IMR-90 (cell line): ENCODE data around the gene NHSL2. TPM values are rescaled to one million over a fixed set of nuclear protein-coding genes. Genes with fewer than 3 reads are reported as not detected.

Experiments used
- ATAC-seq: fragments of 200-7000 bp; cut with Tn5 transposase; 2 replicates; pipeline ENCODE4 v1.9.1; 2020; ENCODE audit warnings: low read depth, mild to moderate bottlenecking, moderate library complexity
- BruUV-seq: library from RNA; stranded (reverse); fragments of 400-500 nt; replicated peaks from 2 replicates; lab custom pipeline; 2021; lab: Mats Ljungman, UMichigan
- CTCF ChIA-PET: fragments of 300-600 bp; formaldehyde crosslinking; extraction: SDS; loops from one replicate; lab custom pipeline; 2021; ENCODE audit warnings: antibody characterized with exemption; lab: Yijun Ruan, JAX
- POLR2A ChIA-PET: fragments of 300-600 bp; sonication (Branson Sonifier 250); formaldehyde crosslinking; loops from one replicate; lab custom pipeline; 2022; ENCODE audit warnings: antibody characterized with exemption; ENCODE audit not compliant: unreplicated experiment; lab: Charles Lee
- DNase-seq: peaks from one replicate; pipeline ENCODE4 v3.0.0; 2013
- H2AFZ ChIP-seq: replicated peaks from 2 replicates; pipeline ENCODE3; 2013; ENCODE audit warnings: low read length, mild to moderate bottlenecking; ENCODE audit not compliant: poor library complexity
- H2AK5ac ChIP-seq: 2 replicates; pipeline ENCODE4 v1.6.1; 2013; ENCODE audit warnings: low read depth, low read length, inconsistent platforms
- H2AK9ac ChIP-seq: replicated peaks from 2 replicates; pipeline ENCODE3; 2013; ENCODE audit warnings: mild to moderate bottlenecking, low read depth, low read length, moderate library complexity; ENCODE audit not compliant: poor library complexity
- H2BK120ac ChIP-seq: 2 replicates; pipeline ENCODE4 v1.6.1; 2013; ENCODE audit warnings: low read depth, low read length, inconsistent platforms
- H2BK15ac ChIP-seq: 3 replicates; pipeline ENCODE4 v1.6.1; 2013; ENCODE audit warnings: low read depth, low read length, inconsistent platforms
- H2BK20ac ChIP-seq: 2 replicates; pipeline ENCODE4 v1.6.1; 2013; ENCODE audit warnings: low read depth, mild to moderate bottlenecking, inconsistent platforms, low read length, moderate library complexity
- H2BK5ac ChIP-seq: 2 replicates; pipeline ENCODE4 v1.6.1; 2013; ENCODE audit warnings: mild to moderate bottlenecking, low read depth, low read length, inconsistent platforms; ENCODE audit not compliant: poor library complexity, severe bottlenecking
- H3K14ac ChIP-seq: replicated peaks from 2 replicates; pipeline ENCODE4 v1.6.1; 2013; ENCODE audit warnings: low read depth, low read length, inconsistent platforms
- H3K18ac ChIP-seq: 2 replicates; pipeline ENCODE4 v1.6.1; 2013; ENCODE audit warnings: low read depth, low read length, control low read depth
- H3K23ac ChIP-seq: 2 replicates; pipeline ENCODE4 v1.6.1; 2013; ENCODE audit warnings: low read depth, low read length, inconsistent platforms
- H3K27ac ChIP-seq: 2 replicates; pipeline ENCODE4 v1.5.1; 2013; ENCODE audit warnings: mild to moderate bottlenecking, control low read depth, low read length; ENCODE audit not compliant: insufficient read depth
- H3K27me3 ChIP-seq: 2 replicates; pipeline ENCODE4 v1.6.1; 2013; ENCODE audit warnings: low read length; ENCODE audit not compliant: control insufficient read depth, insufficient read depth
- H3K36me3 ChIP-seq: 2 replicates; pipeline ENCODE4 v1.6.1; 2013; ENCODE audit warnings: low read length, mixed read lengths; ENCODE audit not compliant: control insufficient read depth, insufficient read depth
- H3K4ac ChIP-seq: 2 replicates; pipeline ENCODE4 v1.6.1; 2013; ENCODE audit warnings: low read depth, low read length, inconsistent platforms
- H3K4me1 ChIP-seq: 2 replicates; pipeline ENCODE4 v1.6.1; 2013; ENCODE audit warnings: low read length, mixed read lengths; ENCODE audit not compliant: control insufficient read depth, insufficient read depth
- H3K4me2 ChIP-seq: 2 replicates; pipeline ENCODE4 v1.6.1; 2013; ENCODE audit warnings: low read depth, mild to moderate bottlenecking, control low read depth, low read length, moderate library complexity
- H3K4me3 ChIP-seq: 2 replicates; pipeline ENCODE4 v1.5.1; 2013; ENCODE audit warnings: low read depth, mild to moderate bottlenecking, control low read depth, low read length, moderate library complexity; ENCODE audit not compliant: insufficient read depth
- H3K56ac ChIP-seq: 2 replicates; pipeline ENCODE4 v1.6.1; 2013; ENCODE audit warnings: low read length, inconsistent platforms; ENCODE audit not compliant: insufficient read depth; ENCODE audit errors: extremely low read depth
- H3K79me1 ChIP-seq, 2 experiments: 2 replicates each; pipeline ENCODE4 v1.6.1; 2013; ENCODE audit warnings: low read length in 2 of 2, inconsistent platforms in 1 of 2, low read depth in 1 of 2
- H3K9ac ChIP-seq: 2 replicates; pipeline ENCODE4 v1.6.1; 2013; ENCODE audit warnings: low read depth, low read length, control low read depth
- H3K9me1 ChIP-seq: 2 replicates; pipeline ENCODE4 v1.6.1; 2013; ENCODE audit warnings: low read length, inconsistent platforms; ENCODE audit not compliant: insufficient read depth
- H3K9me3 ChIP-seq: 2 replicates; pipeline ENCODE4 v1.6.1; 2013; ENCODE audit warnings: low read length; ENCODE audit not compliant: control insufficient read depth, insufficient read depth
- H4K20me1 ChIP-seq: 2 replicates; pipeline ENCODE4 v1.6.1; 2013; ENCODE audit warnings: low read length, inconsistent platforms; ENCODE audit not compliant: insufficient read depth
- H4K5ac ChIP-seq: 2 replicates; pipeline ENCODE4 v1.6.1; 2013; ENCODE audit warnings: mild to moderate bottlenecking, low read depth, low read length, control low read depth
- H4K8ac ChIP-seq, 2 experiments: 2 replicates each; pipeline ENCODE4 v1.6.1; 2013; ENCODE audit warnings: low read depth in 2 of 2, low read length in 2 of 2, control low read depth in 1 of 2, inconsistent platforms in 1 of 2
- H4K91ac ChIP-seq: 2 replicates; pipeline ENCODE4 v1.6.1; 2013; ENCODE audit warnings: low read depth, low read length, inconsistent platforms; ENCODE audit not compliant: insufficient read depth
- BHLHE40 ChIP-seq: fragments of 150-350 bp; IDR thresholded peaks from 2 replicates; pipeline ENCODE4 v1.6.1; 2016; ENCODE audit warnings: mild to moderate bottlenecking, low read depth, low read length
- ELK1 ChIP-seq: fragments of 150-350 bp; IDR thresholded peaks from 2 replicates; pipeline ENCODE4 v1.6.1; 2016; ENCODE audit warnings: low read depth, mild to moderate bottlenecking, low read length, moderate library complexity, borderline replicate concordance
- FOS ChIP-seq: fragments of 150-350 bp; IDR thresholded peaks from 2 replicates; pipeline ENCODE4 v1.6.1; 2016; ENCODE audit warnings: low read depth, low read length
- MAFK ChIP-seq: IDR thresholded peaks from 2 replicates; pipeline ENCODE4 v1.6.1; 2012; ENCODE audit warnings: low read depth, low read length, improper control_type of control experiment
- MAZ ChIP-seq: IDR thresholded peaks from 2 replicates; pipeline ENCODE4 v1.6.1; 2012; ENCODE audit warnings: low read depth, mild to moderate bottlenecking, low read length, improper control_type of control experiment, moderate library complexity, borderline replicate concordance
- MXI1 ChIP-seq: IDR thresholded peaks from 2 replicates; pipeline ENCODE4 v1.6.1; 2012; ENCODE audit warnings: low read depth, mild to moderate bottlenecking, low read length, moderate library complexity, borderline replicate concordance
- NFE2L2 ChIP-seq: fragments of 150-350 bp; IDR thresholded peaks from 2 replicates; pipeline ENCODE4 v1.6.1; 2016; ENCODE audit warnings: low read depth, mild to moderate bottlenecking, low read length
- RAD21 ChIP-seq: IDR thresholded peaks from 2 replicates; pipeline ENCODE4 v1.6.1; 2012; ENCODE audit warnings: low read length, improper control_type of control experiment
- RCOR1 ChIP-seq: IDR thresholded peaks from 2 replicates; pipeline ENCODE4 v1.6.1; 2012; ENCODE audit warnings: mild to moderate bottlenecking, low read length, improper control_type of control experiment; ENCODE audit not compliant: insufficient replicate concordance
- RFX5 ChIP-seq: IDR thresholded peaks from 2 replicates; pipeline ENCODE4 v1.8.0; 2012; ENCODE audit warnings: low read depth, mild to moderate bottlenecking, low read length, moderate library complexity
- SMC3 ChIP-seq: fragments of 150-350 bp; IDR thresholded peaks from 2 replicates; pipeline ENCODE4 v1.6.1; 2016; ENCODE audit warnings: low read depth, mild to moderate bottlenecking, antibody characterized with exemption, low read length, moderate library complexity
- USF2 ChIP-seq: fragments of 150-350 bp; IDR thresholded peaks from 2 replicates; pipeline ENCODE4 v1.6.1; 2017; ENCODE audit warnings: mild to moderate bottlenecking, antibody characterized with exemption, low read length, low read depth
- WGBS, 2 experiments: methylation state at CpG; one replicate each; pipeline versions ENCODE4 v1.1.5 to v1.1.7; 2013; ENCODE audit warnings: missing lambda C conversion rate in 2 of 2; ENCODE audit not compliant: insufficient read length in 1 of 2; ENCODE audit errors: extremely low coverage in 2 of 2; 5-methylcytosine and 5-hydroxymethylcytosine counted together
- dilution Hi-C: fragments of 300-500 bp; cut with HindIII; formaldehyde crosslinking; loops from one replicate; pipeline ENCODE4 v1.14.3; 2018; ENCODE audit warnings: low sequenced_read_pairs; ENCODE audit not compliant: unreplicated experiment
- in situ Hi-C: fragments of 300-500 bp; cut with MboI; formaldehyde crosslinking; loops from 3 replicates; pipeline ENCODE4 v1.14.3; 2019; ENCODE audit warnings: low sequenced_read_pairs, inconsistent platforms, mixed read lengths
- intact Hi-C: fragments of 100-400 bp; cut with micrococcal nuclease; formaldehyde crosslinking; loops from 2 replicates; pipeline ENCODE4 v1.10.0; 2022
- polyA plus RNA-seq, 3 experiments: library from polyadenylated mRNA; depleted of rRNA; stranded (reverse); fragments of >200 nt; gene quantifications; 2 replicates each; pipeline ENCODE4 v1.2.3, GENCODE V29; 2012; ENCODE audit warnings: low replicate concordance in 1 of 3
- total RNA-seq: library from RNA; depleted of rRNA; stranded (reverse); fragments of >200 nt; gene quantifications from 2 replicates; pipeline ENCODE4 v1.2.3, GENCODE V29; 2012

The NHSL2 gene
- total and polyA plus RNA-seq, 2 of the 4 experiments (the other 2 are of a cell fraction): 0.72 to 0.75 TPM

GRCh38 chrX:72080150-72080549, 169.5 kb downstream of the NHSL2 start:
- dilution Hi-C loops: no loop called here
- CTCF ChIA-PET: no interaction called here

More at GRCh38 chrX:72080150-72080549, 169.5 kb downstream of the NHSL2 start:
- Histone ChIP-seq H3K4ac (no peak overlapping the region), H3K4me1 (no peaks in the 10 kb centered on the region), H2BK20ac (no peak overlapping the region), H3K27me3 (peaks cover 66% of the 10 kb centered on the region), H3K79me1 (no peaks in the 10 kb centered on the region), H3K9ac (no peak overlapping the region), H3K36me3 (no peaks in the 10 kb centered on the region), H3K27ac (no peak overlapping the region), H2BK5ac (no peak overlapping the region), H3K4me2 (no peak overlapping the region), H3K9me1 (no peaks in the 10 kb centered on the region), H3K56ac (no peak overlapping the region), H2AFZ (no peak overlapping the region), H2BK120ac (no peak overlapping the region), H3K14ac (no peak overlapping the region), H4K8ac (no peak overlapping the region), H2BK15ac (no peak overlapping the region), H4K91ac (no peak overlapping the region), H3K4me3 (no peak overlapping the region), H3K9me3 (peaks cover 1% of the 10 kb centered on the region; the same call in 1 of the 2 replicates), H3K18ac (no peak overlapping the region), H4K5ac (no peak overlapping the region), H2AK9ac (no peak overlapping the region), H3K23ac (no peak overlapping the region), H4K20me1 (no peaks in the 10 kb centered on the region), H2AK5ac (no peak overlapping the region)
- TF ChIP-seq MAZ (no peak), MXI1 (no peak), ELK1 (no peak), SMC3 (no peak), MAFK (no peak), RFX5 (no peak), BHLHE40 (no peak), USF2 (no peak), NFE2L2 (no peak), RAD21 (no peak), FOS (no peak), RCOR1 (no peak)
- DNase-seq (no peak), ATAC-seq (no peak)
- in situ Hi-C loops (no loop called here), intact Hi-C loops (no loop called here)
- no TSS peak for BruUV-seq
- no CpG with 5 or more reads among the region's 7 CpGs for WGBS, 2 experiments
- POLR2A ChIA-PET: no interaction called here
